Adrenal gland (tissue), 5 donors: ENCODE data around the gene TRAK1.

Experiments used
- CTCF ChIP-seq, 6 experiments: fragments of 450-650 bp in 4 of 6; fragments of 200-600 bp in 2 of 6; sonication (generic) in 1 of 6; IDR thresholded peaks; 1 replicate in 5 of 6; 2 replicates in 1 of 6; pipeline versions ENCODE4 v1.5.1 to v1.8.0; 2016 to 2021; ENCODE audit warnings: antibody characterized with exemption in 6 of 6, mild to moderate bottlenecking in 2 of 6, moderate library complexity in 1 of 6
- POLR2A ChIP-seq, 2 donors: fragments of 450-650 bp; IDR thresholded peaks; one replicate each; pipeline ENCODE4 v1.6.1; 2017; ENCODE audit warnings: antibody characterized with exemption in 2 of 2, mild to moderate bottlenecking in 2 of 2, moderate library complexity in 1 of 2
- donor health status: DM: no; HTN: no; CAD: no.

DNA sequence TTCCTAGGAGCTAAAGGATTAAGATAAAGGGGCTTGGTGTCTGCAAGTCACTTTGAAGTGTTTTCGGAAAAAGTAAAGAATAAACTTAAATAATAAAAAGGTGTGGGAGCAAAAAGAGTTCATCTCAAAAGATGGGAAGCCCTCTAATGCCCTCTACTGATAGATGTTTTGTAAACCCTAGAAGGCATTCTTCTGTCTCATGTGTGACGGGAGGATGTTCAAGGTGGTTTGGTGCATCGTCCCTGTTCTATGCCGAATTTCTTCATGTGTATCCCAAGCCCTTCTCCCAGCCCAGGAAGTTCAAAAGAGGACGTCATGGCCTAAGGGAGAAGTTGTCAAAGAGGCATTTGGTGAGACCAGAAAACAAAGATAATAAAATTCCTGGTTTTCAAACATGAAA is 137.6 kb downstream of the TRAK1 start:
- no peak for TF ChIP-seq POLR2A (IDR thresholded peaks at IDR 0.05)
- TF ChIP-seq CTCF (IDR thresholded peaks at IDR 0.05) = peak in 1 of 6 experiments; percentile 8
